IPS-15b (cell line): ENCODE results near the gene RPUSD4.

ENCODE experiments used
- H3K27me3 ChIP-seq: one replicate; pipeline ENCODE4 v1.6.1; 2013; ENCODE audit warnings: low read length; ENCODE audit not compliant: control insufficient read depth, insufficient read depth
- H3K36me3 ChIP-seq: one replicate; pipeline ENCODE4 v1.6.1; 2013; ENCODE audit warnings: low read length; ENCODE audit not compliant: control insufficient read depth, insufficient read depth
- H3K4me1 ChIP-seq: one replicate; pipeline ENCODE4 v1.6.1; 2013; ENCODE audit warnings: mild to moderate bottlenecking, low read length; ENCODE audit not compliant: control insufficient read depth, insufficient read depth
- H3K4me3 ChIP-seq: one replicate; pipeline ENCODE4 v1.5.1; 2013; ENCODE audit warnings: low read depth, low read length
- H3K9ac ChIP-seq: one replicate; pipeline ENCODE4 v1.6.1; 2013; ENCODE audit warnings: low read depth, mild to moderate bottlenecking, low read length
- H3K9me3 ChIP-seq: one replicate; pipeline ENCODE4 v1.6.1; 2013; ENCODE audit warnings: mild to moderate bottlenecking, low read length; ENCODE audit not compliant: control insufficient read depth, insufficient read depth

Gene RPUSD4

GRCh38 chr11:126173257-126173656 lies 38.2 kb downstream of the RPUSD4 start:
- Histone ChIP-seq H3K36me3 (no peaks in the 10 kb centered on the region), H3K4me1 (peaks cover 4% of the 10 kb centered on the region), H3K27me3 (no peaks in the 10 kb centered on the region), H3K4me3 (no peak overlapping the region), H3K9me3 (no peaks in the 10 kb centered on the region), H3K9ac (no peak overlapping the region)

- no peak overlapping the region for H3K4me3 ChIP-seq
- H3K9me3 ChIP-seq, result no peaks in the 10 kb centered on the region
- no peak overlapping the region for H3K9ac ChIP-seq
- H3K36me3 ChIP-seq, result no peaks in the 10 kb centered on the region
- H3K27me3 ChIP-seq, result no peaks in the 10 kb centered on the region
- H3K4me1 ChIP-seq, result peaks cover 4% of the 10 kb centered on the region
Observed at GRCh38 chr11:126172596-126173038, 38.8 kb downstream of the RPUSD4 start.

GRCh38 chr11:126169291-126169690 lies 42.2 kb downstream of the RPUSD4 start:
- H3K4me3 ChIP-seq, result no peak overlapping the region
- H3K9me3 ChIP-seq, result no peaks in the 10 kb centered on the region
- H3K36me3 ChIP-seq, result no peaks in the 10 kb centered on the region
- peaks cover 4% of the 10 kb centered on the region for H3K4me1 ChIP-seq
- H3K9ac ChIP-seq, result no peak overlapping the region
- H3K27me3 ChIP-seq, result no peaks in the 10 kb centered on the region

GRCh38 chr11:126167488-126167887 lies 44.0 kb downstream of the RPUSD4 start:
- Histone ChIP-seq H3K9me3 (no peaks in the 10 kb centered on the region), H3K4me3 (no peak overlapping the region), H3K4me1 (peaks cover 4% of the 10 kb centered on the region), H3K36me3 (no peaks in the 10 kb centered on the region), H3K27me3 (no peaks in the 10 kb centered on the region), H3K9ac (no peak overlapping the region)

GRCh38 chr11:126166413-126166812 lies 45.0 kb downstream of the RPUSD4 start:
- Histone ChIP-seq H3K4me3 (no peak overlapping the region), H3K9ac (no peak overlapping the region), H3K27me3 (no peaks in the 10 kb centered on the region)

GRCh38 chr11:126165757-126166156 lies 45.7 kb downstream of the RPUSD4 start:
- Histone ChIP-seq H3K9ac (no peak overlapping the region), H3K4me1 (peaks cover 6% of the 10 kb centered on the region), H3K4me3 (no peak overlapping the region), H3K27me3 (no peaks in the 10 kb centered on the region), H3K9me3 (no peaks in the 10 kb centered on the region), H3K36me3 (no peaks in the 10 kb centered on the region)

More at GRCh38 chr11:126166413-126166812, 45.0 kb downstream of the RPUSD4 start:
- Histone ChIP-seq H3K36me3 (no peaks in the 10 kb centered on the region), H3K9me3 (no peaks in the 10 kb centered on the region), H3K4me1 (peaks cover 4% of the 10 kb centered on the region)

GRCh38 chr11:126165311-126165720 lies 46.1 kb downstream of the RPUSD4 start:
- Histone ChIP-seq H3K9ac (no peak overlapping the region), H3K4me3 (no peak overlapping the region), H3K9me3 (no peaks in the 10 kb centered on the region), H3K4me1 (peaks cover 10% of the 10 kb centered on the region), H3K36me3 (no peaks in the 10 kb centered on the region), H3K27me3 (no peaks in the 10 kb centered on the region)

GRCh38 chr11:126164781-126165180 lies 46.7 kb downstream of the RPUSD4 start:
- Histone ChIP-seq H3K27me3 (no peaks in the 10 kb centered on the region), H3K36me3 (no peaks in the 10 kb centered on the region), H3K9me3 (no peaks in the 10 kb centered on the region), H3K9ac (no peak overlapping the region), H3K4me1 (peaks cover 14% of the 10 kb centered on the region), H3K4me3 (no peak overlapping the region)

- Histone ChIP-seq H3K4me3 (no peak overlapping the region), H3K27me3 (no peaks in the 10 kb centered on the region), H3K4me1 (peaks cover 18% of the 10 kb centered on the region), H3K36me3 (no peaks in the 10 kb centered on the region), H3K9ac (no peak overlapping the region), H3K9me3 (no peaks in the 10 kb centered on the region)
Observed at GRCh38 chr11:126163779-126164178, 47.7 kb downstream of the RPUSD4 start.

- peaks cover 22% of the 10 kb centered on the region for H3K4me1 ChIP-seq
- no peak overlapping the region for H3K4me3 ChIP-seq
- no peaks in the 10 kb centered on the region for H3K27me3 ChIP-seq
- no peak overlapping the region for H3K9ac ChIP-seq
- no peaks in the 10 kb centered on the region for H3K9me3 ChIP-seq
- no peaks in the 10 kb centered on the region for H3K36me3 ChIP-seq
Observed at GRCh38 chr11:126163074-126163700, 48.3 kb downstream of the RPUSD4 start.

GRCh38 chr11:126162306-126163030 lies 49.0 kb downstream of the RPUSD4 start:
- Histone ChIP-seq H3K9ac (no peak overlapping the region), H3K4me3 (no peak overlapping the region), H3K9me3 (no peaks in the 10 kb centered on the region), H3K27me3 (no peaks in the 10 kb centered on the region), H3K4me1 (peaks cover 24% of the 10 kb centered on the region), H3K36me3 (no peaks in the 10 kb centered on the region)

GRCh38 chr11:126161023-126161391 lies 50.4 kb downstream of the RPUSD4 start:
- peaks cover 24% of the 10 kb centered on the region for H3K4me1 ChIP-seq
- H3K9ac ChIP-seq, result no peak overlapping the region
- H3K36me3 ChIP-seq, result no peaks in the 10 kb centered on the region
- H3K27me3 ChIP-seq, result no peaks in the 10 kb centered on the region
- no peak overlapping the region for H3K4me3 ChIP-seq
- no peaks in the 10 kb centered on the region for H3K9me3 ChIP-seq
